Skeletal muscle satellite cell (primary cell): Measurements from ENCODE around the gene CLEC16A.
"Not testable (repeated sequence)": the region's sequence is repeated elsewhere in the genome, so short reads cannot be mapped to it uniquely, and the experiment has no call there.

Experiments
- H3K27me3 ChIP-seq: 2 replicates; pipeline ENCODE4 v1.7.0; 2013; ENCODE audit warnings: low read length; ENCODE audit not compliant: control insufficient read depth, insufficient read depth
- H3K36me3 ChIP-seq: 2 replicates; pipeline ENCODE4 v1.7.0; 2013; ENCODE audit warnings: mild to moderate bottlenecking, control low read depth, low read length; ENCODE audit not compliant: insufficient read depth
- H3K4me1 ChIP-seq: 2 replicates; pipeline ENCODE4 v1.7.0; 2013; ENCODE audit warnings: low read length; ENCODE audit not compliant: control insufficient read depth, insufficient read depth
- H3K4me2 ChIP-seq: 2 replicates; pipeline ENCODE4 v1.7.0; 2013; ENCODE audit warnings: mild to moderate bottlenecking, low read length
- H3K4me3 ChIP-seq: 2 replicates; pipeline ENCODE4 v1.7.0; 2013; ENCODE audit warnings: low read length
- H3K9ac ChIP-seq: 2 replicates; pipeline ENCODE4 v1.7.0; 2013; ENCODE audit warnings: mild to moderate bottlenecking, low read depth, low read length, moderate library complexity
- H3K9me3 ChIP-seq: replicated peaks from 2 replicates; pipeline ENCODE4 v1.7.0; 2013; ENCODE audit warnings: mild to moderate bottlenecking, control low read depth, low read length

CLEC16A gene

GRCh38 chr16:11213373-11213772, 269.0 kb downstream of the CLEC16A start:
- Histone ChIP-seq H3K9me3 (peaks cover 9% of the 10 kb centered on the region), H3K36me3 (no peaks in the 10 kb centered on the region), H3K4me2 (no peak overlapping the region), H3K27me3 (peaks cover 20% of the 10 kb centered on the region), H3K4me1 (no peaks in the 10 kb centered on the region), H3K9ac (no peak overlapping the region), H3K4me3 (no peak overlapping the region)

GRCh38 chr16:11213799-11214198, 269.4 kb downstream of the CLEC16A start:
- H3K9ac ChIP-seq = no peak overlapping the region

GRCh38 chr16:11215935-11216556, 271.7 kb downstream of the CLEC16A start:
- H3K4me2 ChIP-seq = no peak overlapping the region
- H3K4me1 ChIP-seq = no peaks in the 10 kb centered on the region
- no peak overlapping the region for H3K9ac ChIP-seq
- H3K4me3 ChIP-seq = no peak overlapping the region
- H3K9me3 ChIP-seq = peaks cover 9% of the 10 kb centered on the region
- no peaks in the 10 kb centered on the region for H3K36me3 ChIP-seq
- H3K27me3 ChIP-seq = peaks cover 14% of the 10 kb centered on the region

More at GRCh38 chr16:11213799-11214198, 269.4 kb downstream of the CLEC16A start:
- Histone ChIP-seq H3K4me3 (no peak overlapping the region), H3K4me1 (no peaks in the 10 kb centered on the region), H3K9me3 (peaks cover 9% of the 10 kb centered on the region), H3K27me3 (peaks cover 20% of the 10 kb centered on the region), H3K36me3 (no peaks in the 10 kb centered on the region), H3K4me2 (no peak overlapping the region)

GRCh38 chr16:11217651-11218603, 273.6 kb downstream of the CLEC16A start:
- H3K4me3 ChIP-seq = no peak overlapping the region
- H3K4me2 ChIP-seq = no peak overlapping the region
- no peak overlapping the region for H3K9ac ChIP-seq
- peaks cover 9% of the 10 kb centered on the region for H3K9me3 ChIP-seq
- H3K36me3 ChIP-seq = no peaks in the 10 kb centered on the region
- H3K4me1 ChIP-seq = no peaks in the 10 kb centered on the region
- H3K27me3 ChIP-seq = peaks cover 1% of the 10 kb centered on the region

- Histone ChIP-seq H3K27me3 (no peaks in the 10 kb centered on the region), H3K36me3 (no peaks in the 10 kb centered on the region), H3K9me3 (peaks cover 9% of the 10 kb centered on the region), H3K4me2 (no peak overlapping the region), H3K4me3 (no peak overlapping the region), H3K4me1 (no peaks in the 10 kb centered on the region), H3K9ac (no peak overlapping the region)
Measured at GRCh38 chr16:11218604-11218962, 274.2 kb downstream of the CLEC16A start.

- H3K4me2 ChIP-seq = no peak overlapping the region
- no peak overlapping the region for H3K9ac ChIP-seq
- H3K36me3 ChIP-seq = no peaks in the 10 kb centered on the region
- no peaks in the 10 kb centered on the region for H3K27me3 ChIP-seq
- peaks cover 9% of the 10 kb centered on the region for H3K9me3 ChIP-seq
- H3K4me3 ChIP-seq = no peak overlapping the region
- peaks cover 3% of the 10 kb centered on the region for H3K4me1 ChIP-seq
Measured at GRCh38 chr16:11219178-11219577, 274.8 kb downstream of the CLEC16A start.

GRCh38 chr16:11220507-11220906, 276.1 kb downstream of the CLEC16A start:
- H3K4me1 ChIP-seq, H3K36me3 ChIP-seq, H3K4me2 ChIP-seq, H3K4me3 ChIP-seq, H3K9ac ChIP-seq, H3K27me3 ChIP-seq, H3K9me3 ChIP-seq: not testable (repeated sequence)

- H3K9ac ChIP-seq = no peak overlapping the region
- no peak overlapping the region for H3K4me3 ChIP-seq
- H3K4me2 ChIP-seq = peak overlapping the region; percentile 68
- no peaks in the 10 kb centered on the region for H3K9me3 ChIP-seq
- peaks cover 7% of the 10 kb centered on the region for H3K4me1 ChIP-seq
- no peaks in the 10 kb centered on the region for H3K27me3 ChIP-seq
- no peaks in the 10 kb centered on the region for H3K36me3 ChIP-seq
Measured at GRCh38 chr16:11224096-11224893, 279.9 kb downstream of the CLEC16A start.

- H3K36me3 ChIP-seq = no peaks in the 10 kb centered on the region
- H3K9me3 ChIP-seq = no peaks in the 10 kb centered on the region
- peak overlapping the region; percentile 68 for H3K4me2 ChIP-seq
- H3K4me3 ChIP-seq = no peak overlapping the region
- H3K9ac ChIP-seq = no peak overlapping the region
- H3K27me3 ChIP-seq = no peaks in the 10 kb centered on the region
- peaks cover 7% of the 10 kb centered on the region for H3K4me1 ChIP-seq
Measured at GRCh38 chr16:11224894-11225676, 280.7 kb downstream of the CLEC16A start.

GRCh38 chr16:11225677-11226549, 281.5 kb downstream of the CLEC16A start:
- no peak overlapping the region for H3K4me2 ChIP-seq
- H3K27me3 ChIP-seq = no peaks in the 10 kb centered on the region
- H3K4me3 ChIP-seq = no peak overlapping the region
- peaks cover 7% of the 10 kb centered on the region for H3K4me1 ChIP-seq
- H3K9ac ChIP-seq = no peak overlapping the region
- no peaks in the 10 kb centered on the region for H3K9me3 ChIP-seq
- no peaks in the 10 kb centered on the region for H3K36me3 ChIP-seq
